ENCODE data around the gene PTPRM.

DNA sequence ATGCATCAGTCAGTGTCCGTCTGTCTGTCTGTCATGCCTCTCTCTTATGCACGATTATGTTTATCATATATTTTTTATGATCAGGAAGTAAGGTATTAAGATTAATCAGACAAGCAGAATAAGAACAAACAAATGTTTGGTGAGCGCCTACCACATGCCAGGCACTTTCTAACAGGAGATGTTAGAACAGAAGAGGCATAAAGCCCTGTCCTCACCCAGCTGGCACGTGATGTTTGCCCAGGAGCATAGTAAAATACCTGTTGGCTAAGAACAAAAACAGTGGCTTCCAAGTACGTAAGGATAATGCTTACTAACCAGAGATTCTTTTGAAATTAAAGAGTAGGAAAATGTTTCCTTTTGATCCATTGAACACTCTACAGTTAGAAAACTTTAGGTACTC lies 661.9 kb downstream of the PTPRM start:
- TF ChIP-seq CTCF (IDR thresholded peaks at IDR 0.05) (no peak), ZNF263 (CRISPR knock-in tag; IDR thresholded peaks at IDR 0.05; ENCODE audit: low read depth) (no peak), RELA (CRISPR knock-in tag; IDR thresholded peaks at IDR 0.05; ENCODE audit: borderline replicate concordance) (no peak), ETV6 (CRISPR knock-in tag; IDR thresholded peaks at IDR 0.05) (no peak), USF1 (CRISPR knock-in tag; IDR thresholded peaks at IDR 0.05) (no peak), TCF7 (CRISPR knock-in tag; IDR thresholded peaks at IDR 0.05; ENCODE audit: low read depth) (no peak), FOXP1 (CRISPR knock-in tag; IDR thresholded peaks at IDR 0.05; ENCODE audit: borderline replicate concordance) (no peak)
- TF ChIP-seq, protein P1, sequence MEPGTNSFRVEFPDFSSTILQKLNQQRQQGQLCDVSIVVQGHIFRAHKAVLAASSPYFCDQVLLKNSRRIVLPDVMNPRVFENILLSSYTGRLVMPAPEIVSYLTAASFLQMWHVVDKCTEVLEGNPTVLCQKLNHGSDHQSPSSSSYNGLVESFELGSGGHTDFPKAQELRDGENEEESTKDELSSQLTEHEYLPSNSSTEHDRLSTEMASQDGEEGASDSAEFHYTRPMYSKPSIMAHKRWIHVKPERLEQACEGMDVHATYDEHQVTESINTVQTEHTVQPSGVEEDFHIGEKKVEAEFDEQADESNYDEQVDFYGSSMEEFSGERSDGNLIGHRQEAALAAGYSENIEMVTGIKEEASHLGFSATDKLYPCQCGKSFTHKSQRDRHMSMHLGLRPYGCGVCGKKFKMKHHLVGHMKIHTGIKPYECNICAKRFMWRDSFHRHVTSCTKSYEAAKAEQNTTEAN (CRISPR knock-in tag; IDR thresholded peaks at IDR 0.05): no peak
- TF ChIP-seq, protein P2, sequence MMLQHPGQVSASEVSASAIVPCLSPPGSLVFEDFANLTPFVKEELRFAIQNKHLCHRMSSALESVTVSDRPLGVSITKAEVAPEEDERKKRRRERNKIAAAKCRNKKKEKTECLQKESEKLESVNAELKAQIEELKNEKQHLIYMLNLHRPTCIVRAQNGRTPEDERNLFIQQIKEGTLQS (CRISPR knock-in tag; conservative IDR thresholded peaks at IDR 0.05): no peak
- TF ChIP-seq, protein P3, sequence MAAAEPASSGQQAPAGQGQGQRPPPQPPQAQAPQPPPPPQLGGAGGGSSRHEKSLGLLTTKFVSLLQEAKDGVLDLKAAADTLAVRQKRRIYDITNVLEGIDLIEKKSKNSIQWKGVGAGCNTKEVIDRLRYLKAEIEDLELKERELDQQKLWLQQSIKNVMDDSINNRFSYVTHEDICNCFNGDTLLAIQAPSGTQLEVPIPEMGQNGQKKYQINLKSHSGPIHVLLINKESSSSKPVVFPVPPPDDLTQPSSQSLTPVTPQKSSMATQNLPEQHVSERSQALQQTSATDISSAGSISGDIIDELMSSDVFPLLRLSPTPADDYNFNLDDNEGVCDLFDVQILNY (CRISPR knock-in tag; IDR thresholded peaks at IDR 0.05): no peak
